Kidney (tissue), 14 donors: ENCODE measurements around the gene SH3GL3. TPM values are rescaled to one million over a fixed set of nuclear protein-coding genes. Genes with fewer than 3 reads are reported as not detected.
A peak's percentile ranks its signal among the peaks of the same experiment; 100 is the strongest.

Source experiments
- DNase-seq, 5 donors: peaks; one replicate each; pipeline ENCODE4 v3.0.0-alpha.2; 2013 to 2020
- FAIRE-seq: peaks from 2 replicates; lab custom pipeline; 2012; peaks lifted over from hg19 to GRCh38; lab: Jason Lieb, UNC
- H3K27ac ChIP-seq, 2 donors: one replicate each; pipeline ENCODE4 v1.7.0; 2013; ENCODE audit warnings: low read depth in 2 of 2, low read length in 2 of 2, inconsistent platforms in 1 of 2
- H3K27me3 ChIP-seq: one replicate; pipeline ENCODE4 v1.7.1; 2013; ENCODE audit warnings: low read length, inconsistent platforms; ENCODE audit not compliant: control insufficient read depth, insufficient read depth
- H3K36me3 ChIP-seq, 3 donors: one replicate each; pipeline versions ENCODE4 v1.7.0 to v1.7.1; 2013; ENCODE audit warnings: low read length in 3 of 3, control low read depth in 1 of 3, inconsistent platforms in 1 of 3; ENCODE audit not compliant: insufficient read depth in 3 of 3, control insufficient read depth in 2 of 3
- H3K4me1 ChIP-seq, 3 donors: one replicate each; pipeline versions ENCODE4 v1.7.0 to v1.7.1; 2013; ENCODE audit warnings: low read length in 3 of 3, inconsistent platforms in 1 of 3, low read depth in 1 of 3; ENCODE audit not compliant: control insufficient read depth in 2 of 3, insufficient read depth in 2 of 3
- H3K4me3 ChIP-seq, 3 donors: one replicate each; pipeline versions ENCODE4 v1.7.0 to v1.8.1; 2013; ENCODE audit warnings: low read length in 3 of 3, control low read depth in 1 of 3, inconsistent platforms in 1 of 3
- H3K9ac ChIP-seq, 3 donors: one replicate each; pipeline versions ENCODE4 v1.7.0 to v1.7.1; 2013; ENCODE audit warnings: low read length in 3 of 3, control low read depth in 1 of 3, inconsistent platforms in 1 of 3
- H3K9me3 ChIP-seq, 3 donors: one replicate each; pipeline versions ENCODE4 v1.7.0 to v1.7.1; 2013; ENCODE audit warnings: low read length in 3 of 3, control low read depth in 1 of 3, inconsistent platforms in 1 of 3; ENCODE audit not compliant: control insufficient read depth in 2 of 3, insufficient read depth in 1 of 3
- CTCF ChIP-seq: IDR thresholded peaks from 3 replicates; pipeline ENCODE4 v1.5.1; 2012; ENCODE audit warnings: mild to moderate bottlenecking, moderate library complexity, borderline replicate concordance; ENCODE audit not compliant: insufficient read depth; ENCODE audit errors: extremely low read depth
- intact Hi-C: fragments of 100-400 bp; cut with DNase I; formaldehyde crosslinking; loops from one replicate; pipeline ENCODE4 v1.11.1; 2022
- polyA plus RNA-seq: library from polyadenylated mRNA; stranded (reverse); fragments of 350-450 nt; fragmentation: Illumina TruSeq; extraction: RNeasy Lipid Tissue Mini Kit (QIAGEN cat#74804); gene quantifications from one replicate; pipeline ENCODE4 v1.2.3, GENCODE V29; 2014; ENCODE audit warnings: low read depth, low replicate concordance; ENCODE audit not compliant: insufficient read depth
- total RNA-seq: library from RNA; stranded (reverse); fragmentation: NEBNext Ultra II Directional; extraction: Animal tissue kit (Norgen Biotek cat#: 25700); gene quantifications from one replicate; pipeline ENCODE4 v1.2.1, GENCODE V29; 2021
- donor health status: control.
- donor health status: control.
- donor health status: control.
- donor health status: control.
- donor health status: control.
- donor health status: DM: yes; HTN: yes; CAD: no.
- donor health status: Normal renal cell carcinoma (clear cell type).

The SH3GL3 gene
- total and polyA plus RNA-seq, 2 donors from 2014 or later, result 0.47 TPM; not detected in 1

GRCh38 chr15:83504365-83504764, 57.2 kb downstream of the SH3GL3 start:
- Histone ChIP-seq H3K27me3 (no peaks in the 10 kb centered on the region), H3K36me3 (no peaks in the 10 kb centered on the region), H3K9me3 (no peaks in the 10 kb centered on the region), H3K27ac (no peak overlapping the region), H3K4me1 (no peaks in the 10 kb centered on the region), H3K9ac (no peak overlapping the region), H3K4me3 (no peak overlapping the region)
- no peak for TF ChIP-seq CTCF
- DNase-seq (no peak), FAIRE-seq (no peak)
- intact Hi-C loops, result no loop called here

GRCh38 chr15:83510001-83510400, 62.9 kb downstream of the SH3GL3 start:
- H3K9me3 ChIP-seq, result no peaks in the 10 kb centered on the region
- no peak overlapping the region for H3K9ac ChIP-seq
- intact Hi-C loops, result no loop called here
- H3K4me3 ChIP-seq, result no peak overlapping the region
- H3K27me3 ChIP-seq, result no peaks in the 10 kb centered on the region
- DNase-seq, result no peak
- no peak for FAIRE-seq
- no peak for TF ChIP-seq CTCF
- H3K4me1 ChIP-seq, result no peaks in the 10 kb centered on the region
- no peak overlapping the region for H3K27ac ChIP-seq
- H3K36me3 ChIP-seq, result no peaks in the 10 kb centered on the region

GRCh38 chr15:83512459-83512858, 65.3 kb downstream of the SH3GL3 start:
- Histone ChIP-seq H3K4me3 (no peak overlapping the region), H3K27ac (no peak overlapping the region), H3K4me1 (no peaks in the 10 kb centered on the region), H3K9me3 (no peaks in the 10 kb centered on the region), H3K36me3 (no peaks in the 10 kb centered on the region), H3K27me3 (no peaks in the 10 kb centered on the region), H3K9ac (no peak overlapping the region)
- intact Hi-C loops, result no loop called here
- DNase-seq (peak in 2 of 5 donors; percentile 31 to 37), FAIRE-seq (no peak)
- no peak for TF ChIP-seq CTCF

- no peak for DNase-seq
- TF ChIP-seq CTCF, result no peak
- FAIRE-seq, result no peak
- Histone ChIP-seq H3K4me1 (no peaks in the 10 kb centered on the region), H3K9ac (no peak overlapping the region), H3K36me3 (no peaks in the 10 kb centered on the region), H3K27ac (no peak overlapping the region), H3K4me3 (no peak overlapping the region), H3K9me3 (no peaks in the 10 kb centered on the region), H3K27me3 (no peaks in the 10 kb centered on the region)
- intact Hi-C loops, result no loop called here
Measured at GRCh38 chr15:83514584-83514983, 67.4 kb downstream of the SH3GL3 start.
